DMS79 treated with DMSO at 0.1 percent for 48 hours (cell line): Measurements from ENCODE around the gene DUSP22.

Experiments used
- DNase-seq: peaks from one replicate; lab custom pipeline; 2025; lab: John Stamatoyannopoulos, UW

The DUSP22 gene

GRCh38 chr6:395432-396125, 103.3 kb downstream of the DUSP22 start:
- no peak for DNase-seq

GRCh38 chr6:396126-396520, 103.8 kb downstream of the DUSP22 start:
- DNase-seq = no peak

GRCh38 chr6:397056-397455, 104.8 kb downstream of the DUSP22 start:
- no peak for DNase-seq

- DNase-seq = no peak
Measured at GRCh38 chr6:397604-398003, 105.3 kb downstream of the DUSP22 start.

- no peak for DNase-seq
Measured at GRCh38 chr6:398065-398464, 105.8 kb downstream of the DUSP22 start.

- no peak for DNase-seq
Measured at GRCh38 chr6:398558-399078, 106.3 kb downstream of the DUSP22 start.

- DNase-seq = no peak
Measured at GRCh38 chr6:399785-400534, 107.7 kb downstream of the DUSP22 start.

GRCh38 chr6:400815-401214, 108.5 kb downstream of the DUSP22 start:
- DNase-seq = no peak
